ENCODE data around the gene ZBTB8A. TPM values are rescaled to one million over a fixed set of nuclear protein-coding genes. Genes with fewer than 3 reads are reported as not detected.

ZBTB8A gene
- total and polyA plus RNA-seq, 2 experiments from 2014 or later, result 4.4 to 5.7 TPM

- no peak overlapping the region for H3K27ac ChIP-seq
- no peak for TF ChIP-seq CTCF (IDR thresholded peaks at IDR 0.05; ENCODE audit: low read depth, low read length)
Observed at GRCh38 chr1:32539584-32540571, 651 bp downstream of the ZBTB8A start.

GRCh38 chr1:32540605-32541004, 1.4 kb downstream of the ZBTB8A start:
- H3K36me3 ChIP-seq, result no peaks in the 10 kb centered on the region
- H3K27ac ChIP-seq, result no peak overlapping the region
- DNase-seq (ENCODE audit: low read depth in 1 of 2, low spot score in 1 of 2), result peak in 1 of 2 donors; percentile 18
- TF ChIP-seq CTCF (IDR thresholded peaks at IDR 0.05; ENCODE audit: low read depth, low read length), result no peak
- peaks cover 8% of the 10 kb centered on the region for H3K4me1 ChIP-seq (ENCODE audit: low read depth)
- H3K27me3 ChIP-seq, result no peaks in the 10 kb centered on the region
- no peaks in the 10 kb centered on the region for H3K9me3 ChIP-seq (ENCODE audit: low read depth)
- peak overlapping the region; percentile 56 for H3K4me3 ChIP-seq

More at GRCh38 chr1:32539584-32540571, 651 bp downstream of the ZBTB8A start:
- peaks cover 8% of the 10 kb centered on the region for H3K4me1 ChIP-seq (ENCODE audit: low read depth)
- H3K27me3 ChIP-seq, result no peaks in the 10 kb centered on the region
- H3K4me3 ChIP-seq, result peak overlapping the region; percentile 56
- peak; percentile 48 to 68 for DNase-seq (ENCODE audit: low read depth in 1 of 2, low spot score in 1 of 2)
- H3K36me3 ChIP-seq, result no peaks in the 10 kb centered on the region
- no peaks in the 10 kb centered on the region for H3K9me3 ChIP-seq (ENCODE audit: low read depth)

DNA sequence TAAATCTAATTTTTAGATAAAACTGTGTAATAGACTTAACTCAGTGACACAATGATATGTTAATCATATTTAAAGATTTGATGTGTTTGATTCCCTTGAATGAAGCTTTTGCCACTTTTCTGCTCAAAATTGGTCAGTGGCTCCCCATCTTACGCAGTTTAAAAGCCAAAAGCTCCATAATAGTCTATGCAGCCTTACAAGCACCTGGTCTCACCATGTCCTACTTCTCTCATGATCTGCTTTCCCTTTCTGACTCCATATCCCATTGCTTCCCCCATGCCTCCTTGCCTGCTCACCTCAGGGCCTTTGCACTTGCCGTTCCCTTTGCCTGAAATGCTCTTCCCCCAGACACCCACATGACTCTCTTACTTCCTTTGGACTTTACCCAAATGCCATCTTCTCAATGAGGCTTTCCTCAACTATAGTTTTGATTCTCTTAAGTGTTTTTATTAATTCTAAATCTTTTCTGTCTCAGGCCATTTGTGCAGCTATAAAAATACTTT, 1.9 kb downstream of the ZBTB8A start:
- no peak overlapping the region for H3K27ac ChIP-seq
- H3K27me3 ChIP-seq, result no peaks in the 10 kb centered on the region

DNA sequence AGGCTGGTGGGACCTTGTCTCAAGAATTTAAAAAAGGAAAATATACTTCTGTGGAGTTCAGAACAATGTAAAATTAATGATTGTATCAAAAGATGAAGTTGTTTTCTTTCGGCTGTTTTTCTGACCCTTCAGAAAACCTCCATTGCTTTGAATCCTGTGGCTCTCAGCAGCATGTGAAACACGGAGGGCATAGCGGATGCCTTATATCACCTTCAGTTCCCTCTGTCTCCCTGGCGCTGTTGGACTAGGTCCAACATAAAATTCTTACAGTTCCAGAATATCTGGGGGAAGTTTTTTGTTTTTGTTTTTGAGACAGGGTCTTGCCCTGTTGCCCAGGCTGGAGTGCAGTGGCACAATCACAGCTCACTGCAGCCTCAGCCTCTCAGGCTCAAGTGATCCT, 7.4 kb downstream of the ZBTB8A start:
- Histone ChIP-seq H3K27me3 (no peaks in the 10 kb centered on the region), H3K27ac (no peak overlapping the region), H3K36me3 (no peaks in the 10 kb centered on the region), H3K4me1 (ENCODE audit: low read depth) (no peaks in the 10 kb centered on the region), H3K4me3 (no peak overlapping the region), H3K9me3 (ENCODE audit: low read depth) (no peaks in the 10 kb centered on the region)
- no peak for DNase-seq (ENCODE audit: low read depth in 1 of 2, low spot score in 1 of 2)
- no peak for TF ChIP-seq CTCF (IDR thresholded peaks at IDR 0.05; ENCODE audit: low read depth, low read length)

More for the DNA sequence above, 1.9 kb downstream of the ZBTB8A start:
- DNase-seq (ENCODE audit: low read depth in 1 of 2, low spot score in 1 of 2), result no peak
- Histone ChIP-seq H3K4me1 (ENCODE audit: low read depth) (peaks cover 8% of the 10 kb centered on the region), H3K36me3 (no peaks in the 10 kb centered on the region), H3K9me3 (ENCODE audit: low read depth) (no peaks in the 10 kb centered on the region), H3K4me3 (no peak overlapping the region)
- no peak for TF ChIP-seq CTCF (IDR thresholded peaks at IDR 0.05; ENCODE audit: low read depth, low read length)

GRCh38 chr1:32549616-32550015, 10.4 kb downstream of the ZBTB8A start:
- Histone ChIP-seq H3K27ac (peak overlapping the region; percentile 3), H3K36me3 (no peaks in the 10 kb centered on the region), H3K4me1 (ENCODE audit: low read depth) (no peaks in the 10 kb centered on the region), H3K4me3 (no peak overlapping the region), H3K27me3 (no peaks in the 10 kb centered on the region), H3K9me3 (ENCODE audit: low read depth) (no peaks in the 10 kb centered on the region)
- TF ChIP-seq CTCF (IDR thresholded peaks at IDR 0.05; ENCODE audit: low read depth, low read length), result no peak
- DNase-seq (ENCODE audit: low read depth in 1 of 2, low spot score in 1 of 2), result no peak

Data from cardiac muscle cell (in vitro differentiated cells and primary cell).